Measurements from ENCODE around the gene FHIT. TPM values are rescaled to one million over a fixed set of nuclear protein-coding genes. Genes with fewer than 3 reads are reported as not detected.
"Not testable (repeated sequence)": the region's sequence is repeated elsewhere in the genome, so short reads cannot be mapped to it uniquely, and the experiment has no call there.

Gene FHIT
- total RNA-seq, 1 donor from 2014 or later: 11.5 TPM

DNA sequence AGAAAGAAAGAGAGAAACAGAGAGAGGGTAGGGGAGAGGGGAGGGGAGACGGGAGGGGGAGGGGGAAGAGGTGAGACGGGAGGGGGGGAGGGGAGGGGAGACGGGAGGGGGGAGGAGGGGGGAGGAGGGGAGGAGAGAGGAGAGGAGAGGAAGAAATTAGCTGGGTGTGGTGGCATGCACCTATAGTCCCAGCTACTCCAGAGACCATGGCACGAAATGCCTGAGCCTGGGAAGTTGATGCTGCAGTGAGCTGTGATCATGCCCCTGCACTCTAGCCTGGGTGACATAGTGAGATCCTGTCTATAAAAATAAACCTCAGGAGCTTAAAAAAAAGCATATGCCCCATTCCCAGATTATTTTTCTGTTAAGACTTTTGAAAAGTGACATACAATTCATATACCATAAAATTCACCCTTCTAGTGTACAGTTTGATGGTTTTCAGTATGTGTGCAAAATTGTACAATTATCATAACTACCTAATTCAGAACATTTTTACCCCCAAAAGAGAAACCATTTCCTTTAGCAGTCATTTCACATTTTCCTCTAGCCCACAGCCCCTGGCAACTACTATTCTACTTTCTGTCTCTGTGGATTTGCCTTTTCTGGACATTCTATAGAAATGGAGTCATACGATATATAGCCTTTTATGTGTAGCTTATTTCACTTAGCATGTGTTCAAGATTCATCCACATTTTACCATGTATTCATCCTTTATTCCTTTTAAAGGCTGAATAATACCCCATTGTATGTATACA is 699.6 kb downstream of the FHIT start:
- no peaks in the 10 kb centered on the region for H3K36me3 ChIP-seq (ENCODE audit: control insufficient read depth, insufficient read depth, low read length)
- no peak for DNase-seq (ENCODE audit: low read depth)
- TF ChIP-seq, protein P1, sequence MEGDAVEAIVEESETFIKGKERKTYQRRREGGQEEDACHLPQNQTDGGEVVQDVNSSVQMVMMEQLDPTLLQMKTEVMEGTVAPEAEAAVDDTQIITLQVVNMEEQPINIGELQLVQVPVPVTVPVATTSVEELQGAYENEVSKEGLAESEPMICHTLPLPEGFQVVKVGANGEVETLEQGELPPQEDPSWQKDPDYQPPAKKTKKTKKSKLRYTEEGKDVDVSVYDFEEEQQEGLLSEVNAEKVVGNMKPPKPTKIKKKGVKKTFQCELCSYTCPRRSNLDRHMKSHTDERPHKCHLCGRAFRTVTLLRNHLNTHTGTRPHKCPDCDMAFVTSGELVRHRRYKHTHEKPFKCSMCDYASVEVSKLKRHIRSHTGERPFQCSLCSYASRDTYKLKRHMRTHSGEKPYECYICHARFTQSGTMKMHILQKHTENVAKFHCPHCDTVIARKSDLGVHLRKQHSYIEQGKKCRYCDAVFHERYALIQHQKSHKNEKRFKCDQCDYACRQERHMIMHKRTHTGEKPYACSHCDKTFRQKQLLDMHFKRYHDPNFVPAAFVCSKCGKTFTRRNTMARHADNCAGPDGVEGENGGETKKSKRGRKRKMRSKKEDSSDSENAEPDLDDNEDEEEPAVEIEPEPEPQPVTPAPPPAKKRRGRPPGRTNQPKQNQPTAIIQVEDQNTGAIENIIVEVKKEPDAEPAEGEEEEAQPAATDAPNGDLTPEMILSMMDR (IDR thresholded peaks at IDR 0.05; ENCODE audit: insufficient read depth, low read length, poor library complexity, severe bottlenecking): no peak
- H3K27me3 ChIP-seq (ENCODE audit: control insufficient read depth, insufficient read depth, low read length): no peaks in the 10 kb centered on the region
- H3K4me3 ChIP-seq (ENCODE audit: low read depth, low read length): no peak overlapping the region

GRCh38 chr3:60549863-60550262 is 701.4 kb downstream of the FHIT start:
- no peak for DNase-seq (ENCODE audit: low read depth)
- TF ChIP-seq, protein P1 (IDR thresholded peaks at IDR 0.05; ENCODE audit: insufficient read depth, low read length, poor library complexity, severe bottlenecking): no peak
- H3K36me3 ChIP-seq (ENCODE audit: control insufficient read depth, insufficient read depth, low read length): no peaks in the 10 kb centered on the region

GRCh38 chr3:60542995-60543394 is 708.3 kb downstream of the FHIT start:
- TF ChIP-seq, protein P1 (IDR thresholded peaks at IDR 0.05; ENCODE audit: insufficient read depth, low read length, poor library complexity, severe bottlenecking): no peak
- H3K36me3 ChIP-seq (ENCODE audit: control insufficient read depth, insufficient read depth, low read length): no peaks in the 10 kb centered on the region
- no peak for DNase-seq (ENCODE audit: low read depth)
- no peaks in the 10 kb centered on the region for H3K27me3 ChIP-seq (ENCODE audit: control insufficient read depth, insufficient read depth, low read length)
- H3K4me3 ChIP-seq (ENCODE audit: low read depth, low read length): no peak overlapping the region

More at GRCh38 chr3:60549863-60550262, 701.4 kb downstream of the FHIT start:
- Histone ChIP-seq H3K4me3 (ENCODE audit: low read depth, low read length) (no peak overlapping the region), H3K27me3 (ENCODE audit: control insufficient read depth, insufficient read depth, low read length) (no peaks in the 10 kb centered on the region)

DNA sequence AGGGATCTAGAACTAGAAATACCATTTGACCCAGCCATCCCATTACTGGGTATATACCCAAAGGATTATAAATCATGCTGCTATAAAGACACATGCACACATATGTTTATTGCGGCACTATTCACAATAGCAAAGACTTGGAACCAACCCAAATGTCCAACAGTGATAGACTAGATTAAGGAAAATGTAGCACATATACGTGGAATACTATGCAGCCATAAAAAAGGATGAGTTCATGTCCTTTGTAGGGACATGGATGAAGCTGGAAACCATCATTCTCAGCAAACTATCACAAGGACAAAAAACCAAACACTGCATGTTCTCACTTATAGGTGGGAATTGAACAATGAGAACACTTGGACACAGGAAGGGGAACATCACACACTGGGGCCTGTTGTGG is 711.9 kb downstream of the FHIT start:
- not testable (repeated sequence) for DNase-seq (ENCODE audit: low read depth); H3K4me3 ChIP-seq (ENCODE audit: low read depth, low read length); H3K36me3 ChIP-seq (ENCODE audit: control insufficient read depth, insufficient read depth, low read length); H3K27me3 ChIP-seq (ENCODE audit: control insufficient read depth, insufficient read depth, low read length)

- Histone ChIP-seq H3K27me3 (ENCODE audit: control insufficient read depth, insufficient read depth, low read length) (no peaks in the 10 kb centered on the region), H3K4me3 (ENCODE audit: low read depth, low read length) (no peak overlapping the region), H3K36me3 (ENCODE audit: control insufficient read depth, insufficient read depth, low read length) (no peaks in the 10 kb centered on the region)
- TF ChIP-seq, protein P1 (IDR thresholded peaks at IDR 0.05; ENCODE audit: insufficient read depth, low read length, poor library complexity, severe bottlenecking): no peak
- DNase-seq (ENCODE audit: low read depth): no peak
Observed at GRCh38 chr3:60536420-60536819, 714.8 kb downstream of the FHIT start.

DNA sequence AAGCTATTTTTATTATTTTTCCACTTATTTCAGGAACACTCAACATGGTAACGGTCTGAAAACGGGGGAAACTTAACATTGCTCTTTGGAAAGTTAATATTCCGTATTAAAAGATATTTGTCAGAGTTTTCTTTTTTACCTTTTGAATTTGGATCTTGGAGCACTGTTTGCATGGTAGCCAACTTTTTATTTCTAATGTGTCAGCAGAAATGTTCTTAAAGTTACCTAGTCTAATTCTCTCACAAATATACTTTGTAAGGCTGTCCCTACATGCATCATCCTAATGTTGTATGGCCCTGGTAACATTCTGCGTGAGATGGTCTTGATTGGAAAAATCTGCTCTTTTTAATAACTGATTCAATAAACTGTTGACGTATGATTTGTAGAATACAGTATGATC is 719.5 kb downstream of the FHIT start:
- TF ChIP-seq, protein P1 (IDR thresholded peaks at IDR 0.05; ENCODE audit: insufficient read depth, low read length, poor library complexity, severe bottlenecking): no peak
- DNase-seq (ENCODE audit: low read depth): no peak
- Histone ChIP-seq H3K4me3 (ENCODE audit: low read depth, low read length) (no peak overlapping the region), H3K27me3 (ENCODE audit: control insufficient read depth, insufficient read depth, low read length) (no peaks in the 10 kb centered on the region), H3K36me3 (ENCODE audit: control insufficient read depth, insufficient read depth, low read length) (no peaks in the 10 kb centered on the region)

All from kidney epithelial cell (primary cell).